22Rv1 (cell line): ENCODE measurements around the gene AMZ1.

Experiments
- H3K27ac ChIP-seq: fragments of 450-650 bp; 2 replicates; pipeline ENCODE4 v1.5.1; 2017
- ZFX ChIP-seq: fragments of 450-650 bp; IDR thresholded peaks from 2 replicates; pipeline ENCODE4 v1.6.1; 2017; ENCODE audit warnings: antibody characterized with exemption, borderline replicate concordance
- TF ChIP-seq, protein P1 (sequence below): fragments of 450-650 bp; IDR thresholded peaks from 2 replicates; pipeline ENCODE4 v1.5.1; 2017; ENCODE audit warnings: mild to moderate bottlenecking

The AMZ1 gene, protein sequence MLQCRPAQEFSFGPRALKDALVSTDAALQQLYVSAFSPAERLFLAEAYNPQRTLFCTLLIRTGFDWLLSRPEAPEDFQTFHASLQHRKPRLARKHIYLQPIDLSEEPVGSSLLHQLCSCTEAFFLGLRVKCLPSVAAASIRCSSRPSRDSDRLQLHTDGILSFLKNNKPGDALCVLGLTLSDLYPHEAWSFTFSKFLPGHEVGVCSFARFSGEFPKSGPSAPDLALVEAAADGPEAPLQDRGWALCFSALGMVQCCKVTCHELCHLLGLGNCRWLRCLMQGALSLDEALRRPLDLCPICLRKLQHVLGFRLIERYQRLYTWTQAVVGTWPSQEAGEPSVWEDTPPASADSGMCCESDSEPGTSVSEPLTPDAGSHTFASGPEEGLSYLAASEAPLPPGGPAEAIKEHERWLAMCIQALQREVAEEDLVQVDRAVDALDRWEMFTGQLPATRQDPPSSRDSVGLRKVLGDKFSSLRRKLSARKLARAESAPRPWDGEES

DNA sequence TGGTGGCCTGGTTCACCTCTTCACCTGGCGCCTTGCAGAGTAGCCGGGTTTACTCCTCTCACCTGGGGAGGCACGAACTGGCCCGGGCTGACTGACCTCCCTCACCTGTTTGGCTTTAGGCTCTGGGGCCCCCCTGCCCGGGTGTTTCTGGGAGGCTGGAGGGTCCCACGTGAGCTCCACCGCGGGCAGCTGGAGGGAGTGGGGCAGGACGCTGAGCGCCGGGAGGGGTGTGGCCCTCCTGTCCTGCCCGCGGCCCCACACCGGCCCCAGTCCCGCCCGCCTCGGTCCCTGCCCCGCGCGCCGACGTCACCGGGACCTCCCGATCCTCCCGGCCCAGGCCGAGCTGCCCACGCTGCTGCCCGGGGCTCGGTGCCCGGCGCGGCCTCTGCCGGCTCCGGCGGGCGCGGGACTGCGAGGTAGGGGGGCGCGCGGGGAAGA is at the start of gene AMZ1:
Gene AMZ1 (plus strand): TSS at position 322 of the 438 bp plus-strand sequence. CDS start 12,250 bp downstream, outside the sequence.
- H3K27ac ChIP-seq = no peak within 1 kb of the TSS
- TF ChIP-seq ZFX = no peak
- TF ChIP-seq, protein P1, sequence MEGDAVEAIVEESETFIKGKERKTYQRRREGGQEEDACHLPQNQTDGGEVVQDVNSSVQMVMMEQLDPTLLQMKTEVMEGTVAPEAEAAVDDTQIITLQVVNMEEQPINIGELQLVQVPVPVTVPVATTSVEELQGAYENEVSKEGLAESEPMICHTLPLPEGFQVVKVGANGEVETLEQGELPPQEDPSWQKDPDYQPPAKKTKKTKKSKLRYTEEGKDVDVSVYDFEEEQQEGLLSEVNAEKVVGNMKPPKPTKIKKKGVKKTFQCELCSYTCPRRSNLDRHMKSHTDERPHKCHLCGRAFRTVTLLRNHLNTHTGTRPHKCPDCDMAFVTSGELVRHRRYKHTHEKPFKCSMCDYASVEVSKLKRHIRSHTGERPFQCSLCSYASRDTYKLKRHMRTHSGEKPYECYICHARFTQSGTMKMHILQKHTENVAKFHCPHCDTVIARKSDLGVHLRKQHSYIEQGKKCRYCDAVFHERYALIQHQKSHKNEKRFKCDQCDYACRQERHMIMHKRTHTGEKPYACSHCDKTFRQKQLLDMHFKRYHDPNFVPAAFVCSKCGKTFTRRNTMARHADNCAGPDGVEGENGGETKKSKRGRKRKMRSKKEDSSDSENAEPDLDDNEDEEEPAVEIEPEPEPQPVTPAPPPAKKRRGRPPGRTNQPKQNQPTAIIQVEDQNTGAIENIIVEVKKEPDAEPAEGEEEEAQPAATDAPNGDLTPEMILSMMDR = no peak

DNA sequence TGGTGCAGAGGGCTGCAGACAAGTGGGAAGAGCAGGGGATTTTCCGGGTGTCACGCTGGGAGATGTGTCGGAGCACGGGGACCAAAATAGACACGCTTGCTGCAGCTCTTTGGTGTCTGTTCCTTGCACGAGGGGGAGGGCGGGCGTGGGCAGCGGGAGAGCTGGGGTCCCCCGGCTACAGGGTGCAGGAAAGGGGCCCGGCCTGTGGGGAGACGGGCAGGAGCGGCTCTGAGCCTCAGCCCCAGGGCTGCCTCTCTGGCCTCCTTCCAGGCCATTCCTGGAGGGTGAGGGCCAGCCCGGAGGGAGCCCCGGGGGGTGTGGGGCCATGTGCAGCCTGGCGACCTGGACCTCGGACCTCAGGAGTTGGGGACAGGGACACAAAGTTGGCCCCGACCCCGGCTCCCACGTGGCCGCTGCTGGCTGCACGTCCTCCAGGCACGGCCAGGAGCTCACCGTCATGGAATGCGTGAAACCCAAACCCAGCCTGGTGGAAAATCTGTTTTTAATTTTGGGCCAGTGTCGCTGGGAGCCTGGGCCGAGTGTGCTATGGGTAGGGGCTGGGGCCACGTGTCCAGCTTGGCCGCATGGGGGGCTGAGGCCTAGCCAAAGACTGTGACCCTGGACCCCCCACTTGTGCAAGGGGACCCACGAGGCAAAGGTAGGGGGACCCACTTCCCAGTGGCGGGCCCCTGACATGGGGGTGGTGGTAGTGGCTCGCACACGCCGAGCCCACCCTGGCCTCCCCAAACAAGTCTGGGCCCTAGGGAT is 49.6 kb upstream of the AMZ1 start:
- H3K27ac ChIP-seq = no peak overlapping the region

DNA sequence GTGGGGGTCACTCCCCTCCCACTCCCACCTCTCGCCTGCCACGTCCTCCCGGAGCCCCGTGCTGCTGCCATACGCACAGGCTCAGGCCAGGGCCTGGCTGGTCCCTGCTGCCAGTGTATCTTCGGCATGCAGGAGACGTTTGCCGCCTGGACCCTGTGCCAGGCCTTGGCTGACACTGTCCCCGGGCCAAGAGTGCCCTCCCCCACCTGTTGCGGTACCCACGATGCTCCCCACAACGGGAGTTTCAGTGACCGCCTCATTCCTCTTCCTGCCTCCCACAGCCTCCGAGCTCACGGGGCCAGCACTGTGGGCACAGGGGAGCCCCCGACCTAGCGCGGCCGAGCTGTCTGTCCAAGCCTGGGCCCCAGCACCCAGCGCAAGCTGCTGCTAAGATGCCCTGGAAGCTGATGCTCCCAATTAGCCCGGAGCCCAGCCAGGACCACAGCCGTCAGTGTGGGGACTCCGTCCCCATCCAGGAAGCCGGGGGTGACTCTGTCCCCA is 48.8 kb upstream of the AMZ1 start:
- TF ChIP-seq, protein P1 = no peak
- TF ChIP-seq ZFX = no peak
- H3K27ac ChIP-seq = no peak overlapping the region

More for the DNA sequence above, 49.6 kb upstream of the AMZ1 start:
- TF ChIP-seq, protein P1 = no peak
- no peak for TF ChIP-seq ZFX

DNA sequence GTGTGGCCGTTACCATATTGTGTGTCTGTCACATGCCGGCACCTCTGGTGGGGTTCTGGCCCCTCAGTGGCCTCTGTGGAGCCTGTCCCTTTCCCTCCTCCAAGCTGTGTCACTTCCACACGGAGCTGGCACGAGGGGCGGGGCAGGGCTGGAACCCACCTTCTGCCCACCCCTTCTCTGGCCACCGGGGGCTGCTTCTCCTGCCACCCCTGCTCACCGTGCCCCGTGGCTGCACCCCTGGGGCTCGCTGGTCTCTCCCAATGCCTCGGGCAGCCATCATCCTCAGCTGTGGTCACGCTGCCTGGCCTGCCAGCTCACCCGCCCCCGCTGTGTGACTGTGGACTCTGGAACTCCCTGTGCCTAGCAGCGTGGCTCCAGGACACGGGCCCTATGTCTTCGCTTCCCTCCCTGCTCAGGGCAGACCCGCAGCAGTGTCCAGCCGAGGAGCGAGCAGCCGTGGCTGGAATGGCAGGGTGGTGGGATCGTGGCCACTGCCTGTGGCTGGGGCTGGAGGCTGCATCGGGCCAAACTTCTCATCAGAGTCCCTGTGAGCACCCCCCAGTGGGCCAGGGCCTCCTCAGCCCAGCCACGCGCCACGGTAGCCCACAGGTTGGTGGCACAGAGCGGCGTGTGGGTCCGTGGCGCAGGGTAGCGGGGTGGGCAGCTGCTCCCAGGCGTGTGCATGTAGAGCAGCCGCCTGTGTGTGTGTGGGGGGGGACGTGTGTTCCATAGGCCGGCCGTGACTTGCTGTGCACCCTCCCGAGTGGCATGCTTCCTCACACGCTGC is 48.1 kb upstream of the AMZ1 start:
- no peak overlapping the region for H3K27ac ChIP-seq
- TF ChIP-seq, protein P1 = no peak
- TF ChIP-seq ZFX = no peak

DNA sequence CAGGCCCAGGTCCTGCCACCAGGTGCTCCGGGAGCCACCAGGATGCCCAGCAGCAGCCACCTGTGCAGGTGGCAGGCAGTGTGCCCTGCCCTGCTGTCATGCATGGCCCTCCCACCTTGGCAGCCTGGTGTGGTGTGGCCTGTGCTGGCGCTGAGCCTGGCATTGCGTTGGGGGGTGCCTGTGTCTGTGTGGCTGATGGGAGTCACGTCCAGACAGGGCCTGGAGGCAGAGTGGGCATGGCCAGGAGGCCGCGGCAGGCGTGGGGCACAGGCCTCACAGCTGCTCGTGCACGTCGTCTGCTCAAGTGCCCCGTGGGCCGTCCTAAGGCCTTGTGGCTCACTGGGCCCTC is 47.5 kb upstream of the AMZ1 start:
- no peak overlapping the region for H3K27ac ChIP-seq

DNA sequence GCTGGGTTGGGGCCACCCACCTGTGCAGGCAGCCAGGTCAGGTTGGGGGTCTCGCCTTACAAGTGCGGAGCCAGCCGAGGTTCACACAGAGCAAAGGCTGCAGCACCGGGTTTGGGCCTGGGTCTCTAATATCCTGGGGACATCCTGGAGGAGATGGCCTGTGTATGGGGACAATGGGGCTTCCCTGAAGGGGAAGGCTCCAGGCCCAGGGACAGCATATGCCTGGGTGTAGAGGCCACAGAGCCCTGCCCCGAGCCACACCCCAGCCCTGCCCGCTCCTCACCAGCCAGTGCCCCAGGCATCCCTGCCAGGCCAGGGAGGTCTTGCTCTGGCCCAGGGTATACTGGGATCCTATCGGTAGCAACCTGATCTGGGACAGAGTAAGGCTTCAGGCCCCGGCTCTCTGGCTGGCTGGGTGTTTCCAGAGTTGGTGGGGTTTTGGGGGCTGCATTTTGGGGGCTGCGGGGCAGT is 47.1 kb upstream of the AMZ1 start:
- TF ChIP-seq, protein P1 = no peak
- TF ChIP-seq ZFX = no peak
- H3K27ac ChIP-seq = no peak overlapping the region

More for the DNA sequence above, 47.5 kb upstream of the AMZ1 start:
- TF ChIP-seq, protein P1 = no peak
- no peak for TF ChIP-seq ZFX
